Measurements from ENCODE around the gene UQCRC2.
"Not testable (repeated sequence)": the region's sequence is repeated elsewhere in the genome, so short reads cannot be mapped to it uniquely, and the experiment has no call there.

DNA sequence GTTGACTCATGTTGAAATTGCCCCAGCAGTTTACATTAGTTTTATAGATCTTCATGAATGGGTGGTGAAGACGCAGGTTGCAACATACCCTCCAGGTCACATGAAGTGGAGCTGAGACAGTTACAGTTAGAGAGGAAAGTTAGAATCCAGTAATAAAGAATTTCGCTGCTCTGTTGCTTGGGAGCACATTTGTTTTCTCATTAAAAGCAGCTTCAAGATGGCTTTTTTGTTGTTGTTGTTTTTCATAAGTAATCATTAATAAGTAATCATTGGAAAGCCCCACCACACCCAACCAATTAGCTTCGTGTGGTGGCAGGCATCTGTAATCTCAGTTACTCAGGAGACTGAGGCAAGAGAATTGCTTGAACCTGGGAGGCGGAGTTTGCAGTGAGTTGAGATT is 19.8 kb upstream of the UQCRC2 start:
- TF ChIP-seq POLR2A (IDR thresholded peaks at IDR 0.05; ENCODE audit: low read depth, low read length); POLR2AphosphoS5 (IDR thresholded peaks at IDR 0.05; ENCODE audit: low read depth, low read length); TAF1 (IDR thresholded peaks at IDR 0.05; ENCODE audit: borderline replicate concordance, low read depth, low read length): not testable (repeated sequence)
